ENCODE data around the gene PRAMEF11.
A peak's percentile ranks its signal among the peaks of the same experiment; 100 is the strongest.
"Not testable (repeated sequence)": the region's sequence is repeated elsewhere in the genome, so short reads cannot be mapped to it uniquely, and the experiment has no call there.

Gene PRAMEF11

DNA sequence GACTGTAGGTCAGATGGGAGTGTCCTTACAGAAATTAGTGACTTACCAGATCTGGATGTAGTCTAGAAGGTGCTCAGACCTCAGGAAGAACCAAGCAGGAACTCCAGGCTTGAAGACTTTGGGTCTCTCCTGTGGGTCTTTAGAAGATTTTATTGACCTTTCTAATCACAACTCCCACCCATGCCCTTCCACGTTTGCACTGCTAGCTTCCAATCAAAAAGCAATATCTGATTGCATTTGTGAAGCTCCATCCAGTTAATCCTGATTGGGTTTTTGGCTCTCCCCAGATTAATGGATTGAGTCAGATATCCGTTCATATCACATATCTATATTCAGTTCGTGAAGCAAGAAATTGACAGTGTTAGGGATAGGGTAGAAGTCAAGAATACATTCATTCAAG lies at the start of gene PRAMEF11:
TSS of gene PRAMEF11 (minus strand) at position 101 of the 400 bp plus-strand sequence. CDS start 2,621 bp downstream, outside the sequence.
- DNase-seq (ENCODE audit: low spot score); FAIRE-seq: not testable (repeated sequence)

DNA sequence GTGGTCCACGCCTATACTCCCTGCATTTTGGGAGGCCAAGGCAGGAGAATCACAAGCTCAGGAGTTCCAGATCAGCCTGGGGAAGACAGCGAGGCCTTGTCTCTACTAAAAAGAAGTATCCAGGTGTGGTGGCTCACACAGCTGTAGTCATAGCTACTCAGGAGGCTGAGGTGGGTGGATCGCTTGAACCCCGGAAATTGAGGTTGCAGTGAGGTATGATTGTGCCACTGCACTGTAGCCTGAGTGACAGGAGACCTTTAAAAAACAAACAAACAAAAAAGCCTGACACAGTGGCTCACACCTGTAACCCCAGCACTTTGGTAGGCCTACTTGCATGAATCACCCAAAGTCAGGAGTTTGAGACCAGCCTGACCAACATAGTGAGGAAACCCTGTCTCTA lies 47.2 kb upstream of the PRAMEF11 start:
- FAIRE-seq; DNase-seq (ENCODE audit: low spot score): not testable (repeated sequence)

- not testable (repeated sequence) for DNase-seq (ENCODE audit: low spot score); FAIRE-seq
Measured at GRCh38 chr1:12863131-12863880, 32.1 kb upstream of the PRAMEF11 start.

GRCh38 chr1:12856786-12857185 lies 25.6 kb upstream of the PRAMEF11 start, which contains the start of gene PRAMEF2:
Gene PRAMEF2, plus strand, starts transcription at chr1:12857086. Its CDS starts 1,924 bp downstream, at chr1:12859010.
- not testable (repeated sequence) for FAIRE-seq; DNase-seq (ENCODE audit: low spot score)

DNA sequence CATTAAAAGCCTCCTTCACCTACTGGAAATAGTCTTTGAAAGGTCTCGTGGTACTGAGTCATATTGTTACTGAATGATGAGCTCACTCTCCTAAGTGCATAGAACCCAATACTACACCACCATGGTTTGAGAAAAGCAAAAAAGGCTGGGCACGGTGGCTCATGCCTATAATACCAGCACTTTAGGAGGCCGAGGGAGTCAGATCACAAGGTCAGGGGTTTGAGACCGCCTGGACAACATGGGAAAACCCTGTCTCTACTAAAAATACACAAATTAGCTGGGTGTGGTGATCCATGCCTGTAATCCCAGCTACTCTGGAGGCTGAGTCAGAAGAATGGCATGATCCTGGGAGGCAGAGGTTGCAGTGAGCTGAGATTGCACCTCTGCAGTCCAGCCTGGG lies 20.6 kb upstream of the PRAMEF11 start:
- DNase-seq (ENCODE audit: low spot score) (peak; percentile 62), FAIRE-seq (no peak)

DNA sequence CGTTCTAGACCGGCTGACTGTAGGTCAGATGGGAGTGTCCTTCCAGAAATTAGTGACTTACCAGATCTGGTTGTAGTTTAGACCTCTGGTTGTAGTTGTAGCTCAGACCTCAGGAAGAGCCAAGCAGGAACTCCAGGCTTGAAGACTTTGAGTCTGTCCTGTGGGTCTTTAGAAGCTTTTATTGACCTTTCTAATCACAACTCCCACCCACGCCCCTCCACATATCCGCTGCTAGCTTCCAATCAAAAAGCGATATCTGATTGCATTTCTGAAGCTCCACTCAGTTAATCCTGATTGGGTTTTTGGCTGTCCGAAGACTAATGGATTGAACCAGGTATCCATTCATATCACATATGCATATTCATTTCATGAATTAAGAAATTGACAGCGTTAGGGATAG lies 17.4 kb upstream of the PRAMEF11 start, which contains the start of gene HNRNPCL1:
TSS of gene HNRNPCL1 (minus strand) at position 101 of the 400 bp plus-strand sequence. CDS start 431 bp downstream, outside the sequence.
- FAIRE-seq; DNase-seq (ENCODE audit: low spot score): not testable (repeated sequence)

DNA sequence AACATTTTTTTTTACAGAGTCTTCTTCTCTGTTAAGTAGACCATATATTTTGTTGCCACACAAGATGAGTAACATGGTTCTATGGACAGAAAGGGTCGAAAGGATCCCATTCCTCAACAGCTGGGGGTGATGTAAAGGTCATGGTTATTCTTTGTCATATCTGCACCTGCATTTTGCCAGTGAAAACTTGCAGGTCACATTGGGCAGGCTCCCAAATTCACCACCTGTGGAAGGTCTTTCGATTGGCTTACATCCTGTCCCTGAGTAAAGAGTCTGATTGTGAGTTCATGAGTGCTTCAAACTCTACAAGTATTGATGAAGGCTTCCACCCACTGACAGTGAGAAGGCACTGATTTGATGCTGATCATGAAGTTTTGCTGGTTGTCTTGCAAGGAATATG lies 2.0 kb upstream of the PRAMEF11 start:
- not testable (repeated sequence) for FAIRE-seq; DNase-seq (ENCODE audit: low spot score)

- not testable (repeated sequence) for DNase-seq (ENCODE audit: low spot score); FAIRE-seq
Measured at GRCh38 chr1:12819061-12819460, 12.1 kb downstream of the PRAMEF11 start.

DNA sequence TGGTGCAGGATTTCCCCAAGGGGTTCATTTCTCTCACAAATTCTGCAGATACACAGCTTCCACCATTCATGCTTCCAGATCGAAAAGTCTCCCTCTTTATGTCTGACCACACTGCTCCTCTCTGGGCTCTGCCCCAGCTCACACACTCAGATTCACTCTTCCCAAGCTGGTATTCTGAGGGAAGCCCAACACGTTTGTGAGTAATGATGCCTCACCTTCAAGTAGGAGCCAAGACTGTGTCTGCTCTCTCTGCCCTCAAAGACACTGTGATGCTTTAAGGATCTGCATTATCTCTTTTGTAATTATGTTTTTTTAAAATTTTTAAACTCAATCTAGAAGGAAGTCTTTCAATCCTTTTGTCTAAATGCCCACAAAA lies 19.8 kb downstream of the PRAMEF11 start:
- DNase-seq (ENCODE audit: low spot score) (no peak), FAIRE-seq (no peak)

DNA sequence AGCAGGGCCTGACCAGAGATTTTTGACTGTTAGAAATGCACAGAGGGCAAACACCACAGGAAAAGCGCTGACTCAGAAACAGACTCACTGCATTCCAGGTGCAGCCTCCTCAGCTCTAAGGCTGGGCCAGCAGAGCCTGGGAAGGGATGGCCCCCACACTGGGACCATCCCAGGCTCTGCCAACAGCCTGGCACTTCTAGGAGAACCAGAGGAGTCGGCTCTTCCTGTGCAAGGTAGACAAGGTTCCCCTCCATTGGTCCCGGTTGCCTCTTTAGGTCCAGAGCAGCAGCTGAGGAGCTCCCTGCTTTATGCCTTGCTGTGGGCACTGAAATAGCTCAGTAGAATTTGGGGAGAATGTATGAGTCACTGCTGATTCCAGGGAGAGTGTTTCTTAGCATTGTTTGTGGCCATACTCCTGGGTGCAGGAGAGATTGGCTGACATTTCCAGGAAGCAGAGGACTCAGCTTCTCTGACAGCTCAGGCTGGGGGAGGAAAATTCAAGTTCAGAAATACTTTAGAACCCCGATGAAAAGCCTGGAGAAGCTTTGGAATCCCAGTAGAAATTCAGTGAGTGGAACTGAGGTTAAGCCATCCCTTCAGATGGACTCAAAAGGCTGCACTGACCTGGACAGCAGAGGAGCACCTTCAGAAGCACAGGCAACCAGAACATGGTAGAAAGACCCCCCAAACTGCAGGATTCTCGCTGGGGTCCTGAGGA lies 20.4 kb downstream of the PRAMEF11 start:
- no peak for FAIRE-seq
- DNase-seq (ENCODE audit: low spot score): peak; percentile 71

- no peak for FAIRE-seq
- no peak for DNase-seq (ENCODE audit: low spot score)
Measured at GRCh38 chr1:12809933-12810332, 21.3 kb downstream of the PRAMEF11 start.

- FAIRE-seq (no peak), DNase-seq (ENCODE audit: low spot score) (no peak)
Measured at GRCh38 chr1:12799730-12800129, 31.5 kb downstream of the PRAMEF11 start.

DNA sequence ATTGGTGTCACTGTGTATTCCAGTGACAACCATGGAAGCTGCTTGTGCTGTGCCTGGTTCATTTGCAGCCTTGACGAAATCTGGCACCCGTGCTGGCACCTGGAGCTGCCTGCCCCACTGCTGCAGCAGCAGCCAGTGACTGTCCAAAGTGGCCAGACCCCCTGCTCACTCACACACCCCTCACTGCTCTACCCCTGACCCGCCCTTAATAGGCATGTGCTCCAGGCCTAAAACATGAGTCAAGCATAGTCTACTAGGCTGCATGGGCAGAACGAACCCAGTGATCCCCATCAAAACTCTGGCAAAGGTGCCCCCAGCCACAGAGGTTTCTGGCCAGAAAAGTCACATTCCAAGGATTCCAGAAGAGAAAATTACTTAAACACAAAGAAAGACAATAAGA lies 32.3 kb downstream of the PRAMEF11 start:
- FAIRE-seq: no peak

GRCh38 chr1:12791097-12791496 lies 40.1 kb downstream of the PRAMEF11 start, which contains the start of gene PRAMEF1:
Gene PRAMEF1, plus strand, starts transcription at chr1:12791397. Its CDS starts 1,831 bp downstream, at chr1:12793228.
- not testable (repeated sequence) for FAIRE-seq

More for the DNA sequence above, 32.3 kb downstream of the PRAMEF11 start:
- no peak for DNase-seq (ENCODE audit: low spot score)

GRCh38 chr1:12784729-12785128 lies 46.5 kb downstream of the PRAMEF11 start:
- DNase-seq (ENCODE audit: low spot score); FAIRE-seq: not testable (repeated sequence)

More at GRCh38 chr1:12791097-12791496, 40.1 kb downstream of the PRAMEF11 start, which contains the start of gene PRAMEF1:
- DNase-seq (ENCODE audit: low spot score): not testable (repeated sequence)

- not testable (repeated sequence) for DNase-seq (ENCODE audit: low spot score); FAIRE-seq
Measured at GRCh38 chr1:12783783-12784182, 47.4 kb downstream of the PRAMEF11 start.

DNA sequence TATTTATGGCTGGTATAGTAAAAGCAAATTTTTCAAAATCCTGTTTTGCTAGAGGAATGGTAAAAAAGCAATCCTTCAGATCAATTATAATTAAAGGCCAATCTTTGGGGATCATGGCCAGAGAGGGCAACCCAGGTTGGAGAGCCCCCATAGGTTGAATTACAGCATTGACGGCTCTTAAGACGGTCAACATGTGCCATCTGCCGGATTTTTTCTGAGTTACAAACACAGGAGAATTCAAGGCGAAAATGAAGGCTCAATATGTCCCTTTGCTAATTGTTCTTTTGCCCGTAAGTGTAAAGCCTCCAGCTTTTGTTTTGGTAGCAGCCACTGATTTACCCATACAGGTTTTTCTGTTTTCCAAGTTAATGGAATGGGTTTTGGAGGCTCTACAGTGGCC lies 49.7 kb downstream of the PRAMEF11 start:
- not testable (repeated sequence) for DNase-seq (ENCODE audit: low spot score); FAIRE-seq

- DNase-seq (ENCODE audit: low spot score) (no peak), FAIRE-seq (no peak)
Measured at GRCh38 chr1:12778907-12779306, 52.3 kb downstream of the PRAMEF11 start.

- FAIRE-seq: no peak
Measured at GRCh38 chr1:12778061-12778460, 53.1 kb downstream of the PRAMEF11 start.

GRCh38 chr1:12776801-12777557 lies 54.2 kb downstream of the PRAMEF11 start:
- FAIRE-seq (no peak), DNase-seq (ENCODE audit: low spot score) (no peak)

More at GRCh38 chr1:12778061-12778460, 53.1 kb downstream of the PRAMEF11 start:
- no peak for DNase-seq (ENCODE audit: low spot score)

GRCh38 chr1:12775443-12775842 lies 55.8 kb downstream of the PRAMEF11 start:
- no peak for DNase-seq (ENCODE audit: low spot score)
- no peak for FAIRE-seq

Data from urothelium cell line (cell line).